Colonic mucosa (tissue), 4 donors: Measurements from ENCODE around the gene NUDT7. TPM values are rescaled to one million over a fixed set of nuclear protein-coding genes. Genes with fewer than 3 reads are reported as not detected.

Experiments used
- DNase-seq: peaks from one replicate; pipeline ENCODE4 v3.0.0-alpha.2; 2020
- H3K27ac ChIP-seq: fragments of 200-600 bp; one replicate; pipeline ENCODE4 v1.8.0; 2021
- H3K27me3 ChIP-seq: fragments of 200-600 bp; one replicate; pipeline ENCODE4 v1.8.0; 2021
- H3K36me3 ChIP-seq: fragments of 200-600 bp; one replicate; pipeline ENCODE4 v1.8.0; 2021
- H3K4me1 ChIP-seq: fragments of 200-600 bp; one replicate; pipeline ENCODE4 v1.8.0; 2021; ENCODE audit warnings: mild to moderate bottlenecking
- H3K4me3 ChIP-seq: fragments of 200-600 bp; one replicate; pipeline ENCODE4 v1.8.0; 2021
- H3K9ac ChIP-seq, 2 donors: one replicate each; pipeline ENCODE4 v1.7.0; 2013; ENCODE audit warnings: control low read depth in 2 of 2, low read depth in 2 of 2, low read length in 2 of 2
- H3K9me3 ChIP-seq: fragments of 200-600 bp; one replicate; pipeline ENCODE4 v1.8.0; 2021
- CTCF ChIP-seq: fragments of 200-600 bp; IDR thresholded peaks from one replicate; pipeline ENCODE4 v1.8.0; 2022; ENCODE audit warnings: antibody characterized with exemption, mild to moderate bottlenecking
- intact Hi-C: fragments of 100-400 bp; cut with DNase I; formaldehyde crosslinking; loops from one replicate; pipeline ENCODE4 v1.14.1; 2022
- total RNA-seq, 2 donors: library from RNA; stranded (reverse); fragmentation: NEBNext Ultra II Directional in 1 of 2; extraction: Animal tissue kit (Norgen Biotek cat#: 25700) in 1 of 2; gene quantifications; one replicate each; pipeline ENCODE4 v1.2.1, GENCODE V29; 2021
- donor health status: healthy.
- donor health status: DM: no; HTN: no; CAD: no.
- donor health status: DM: no; HTN: no; CAD: no.

Gene NUDT7
- total RNA-seq, 2 donors from 2014 or later, result 12.7 to 17.7 TPM

GRCh38 chr16:77705351-77705750, 17.0 kb upstream of the NUDT7 start:
- H3K27me3 ChIP-seq, result no peaks in the 10 kb centered on the region
- H3K36me3 ChIP-seq, result no peaks in the 10 kb centered on the region
- DNase-seq, result no peak
- intact Hi-C loops, result no loop called here
- H3K4me3 ChIP-seq, result no peak overlapping the region
- H3K9ac ChIP-seq, result no peak overlapping the region
- no peak overlapping the region for H3K27ac ChIP-seq
- TF ChIP-seq CTCF, result no peak
- no peaks in the 10 kb centered on the region for H3K4me1 ChIP-seq
- no peaks in the 10 kb centered on the region for H3K9me3 ChIP-seq

- intact Hi-C loops, result no loop called here
- Histone ChIP-seq H3K27me3 (no peaks in the 10 kb centered on the region), H3K4me1 (no peaks in the 10 kb centered on the region), H3K9me3 (no peaks in the 10 kb centered on the region), H3K36me3 (no peaks in the 10 kb centered on the region), H3K9ac (no peak overlapping the region), H3K27ac (no peak overlapping the region), H3K4me3 (no peak overlapping the region)
- TF ChIP-seq CTCF, result no peak
- DNase-seq, result no peak
Observed at GRCh38 chr16:77711179-77711578, 11.1 kb upstream of the NUDT7 start.

GRCh38 chr16:77711775-77712174, 10.5 kb upstream of the NUDT7 start:
- Histone ChIP-seq H3K9me3 (no peaks in the 10 kb centered on the region), H3K36me3 (no peaks in the 10 kb centered on the region), H3K9ac (no peak overlapping the region), H3K4me3 (no peak overlapping the region), H3K27ac (no peak overlapping the region), H3K4me1 (no peaks in the 10 kb centered on the region), H3K27me3 (no peaks in the 10 kb centered on the region)
- no peak for TF ChIP-seq CTCF
- intact Hi-C loops, result no loop called here
- DNase-seq, result peak; percentile 34

GRCh38 chr16:77715145-77715544, 7.2 kb upstream of the NUDT7 start:
- no peak overlapping the region for H3K9ac ChIP-seq
- intact Hi-C loops, result no loop called here
- no peaks in the 10 kb centered on the region for H3K4me1 ChIP-seq
- no peak overlapping the region for H3K4me3 ChIP-seq
- no peaks in the 10 kb centered on the region for H3K27me3 ChIP-seq
- no peaks in the 10 kb centered on the region for H3K36me3 ChIP-seq
- no peak for TF ChIP-seq CTCF
- no peak overlapping the region for H3K27ac ChIP-seq
- no peak for DNase-seq
- no peaks in the 10 kb centered on the region for H3K9me3 ChIP-seq

- no peak overlapping the region for H3K27ac ChIP-seq
- H3K4me1 ChIP-seq, result no peaks in the 10 kb centered on the region
- no peak for TF ChIP-seq CTCF
- H3K27me3 ChIP-seq, result no peaks in the 10 kb centered on the region
- no peak for DNase-seq
- intact Hi-C loops, result no loop called here
- H3K4me3 ChIP-seq, result peak overlapping the region; percentile 11
- H3K9ac ChIP-seq, result peak overlapping the region in 1 of 2 donors; percentile 3
- H3K9me3 ChIP-seq, result no peaks in the 10 kb centered on the region
- no peaks in the 10 kb centered on the region for H3K36me3 ChIP-seq
Observed at GRCh38 chr16:77721752-77722308, 484 bp upstream of the NUDT7 start.
